ENCODE measurements around the gene AREG. TPM values are rescaled to one million over a fixed set of nuclear protein-coding genes. Genes with fewer than 3 reads are reported as not detected.

The AREG gene
- total RNA-seq, 1 experiment from 2014 or later, result 0.54 TPM

DNA sequence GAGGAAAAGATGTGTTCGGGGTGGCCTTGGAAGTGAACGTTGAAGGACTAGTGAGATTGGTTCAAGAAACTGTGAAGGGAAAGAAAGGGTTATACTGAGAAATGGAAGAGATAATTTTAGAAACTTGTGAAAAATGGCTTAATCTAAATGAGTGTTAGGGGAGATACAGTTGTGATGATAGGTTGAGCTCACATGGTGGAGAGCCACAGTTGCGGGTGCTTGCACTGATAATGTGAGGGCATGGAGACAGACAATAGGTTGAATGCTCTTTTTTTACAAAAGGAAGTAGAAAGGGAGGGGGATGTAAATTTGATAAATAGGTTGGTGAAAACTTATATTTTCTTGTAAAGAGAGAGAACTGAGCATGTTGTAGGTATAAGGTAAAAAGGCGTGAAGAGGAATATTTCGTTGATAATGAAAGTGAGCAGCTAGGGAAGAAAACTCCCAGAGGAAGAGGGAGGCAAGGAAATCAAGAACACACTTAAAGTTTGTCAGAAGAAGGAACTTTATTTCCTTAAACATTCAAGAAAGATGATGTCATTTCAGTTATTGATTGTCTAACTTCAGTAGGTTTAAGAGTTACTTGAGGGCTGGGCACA, 8.2 kb downstream of the AREG start:
- Histone ChIP-seq H3K36me3 (ENCODE audit: control insufficient read depth, insufficient read depth, low read length) (no peaks in the 10 kb centered on the region), H3K27ac (ENCODE audit: low read length) (no peak overlapping the region), H3K4me3 (ENCODE audit: low read depth in 2 of 2, low read length in 2 of 2) (no peak overlapping the region), H3K4me1 (ENCODE audit: control insufficient read depth, insufficient read depth, low read length) (no peaks in the 10 kb centered on the region), H3K27me3 (ENCODE audit: control insufficient read depth, insufficient read depth, low read length) (no peaks in the 10 kb centered on the region), H3K9me3 (ENCODE audit: control insufficient read depth, insufficient read depth, low read depth, low read length) (no peaks in the 10 kb centered on the region)
- no peak for ATAC-seq
- TF ChIP-seq POLR2AphosphoS5 (IDR thresholded peaks at IDR 0.05; ENCODE audit: low read depth, low read length) (no peak), REST (IDR thresholded peaks at IDR 0.05; ENCODE audit: insufficient read depth in 1 of 2, low read depth in 2 of 2, low read length in 1 of 2) (no peak), SIN3A (IDR thresholded peaks at IDR 0.05; ENCODE audit: borderline replicate concordance, insufficient read depth, low read depth, low read length) (no peak), TCF7L2 (IDR thresholded peaks at IDR 0.05; ENCODE audit: low read depth, low read length) (no peak)
- TF ChIP-seq, protein P1, sequence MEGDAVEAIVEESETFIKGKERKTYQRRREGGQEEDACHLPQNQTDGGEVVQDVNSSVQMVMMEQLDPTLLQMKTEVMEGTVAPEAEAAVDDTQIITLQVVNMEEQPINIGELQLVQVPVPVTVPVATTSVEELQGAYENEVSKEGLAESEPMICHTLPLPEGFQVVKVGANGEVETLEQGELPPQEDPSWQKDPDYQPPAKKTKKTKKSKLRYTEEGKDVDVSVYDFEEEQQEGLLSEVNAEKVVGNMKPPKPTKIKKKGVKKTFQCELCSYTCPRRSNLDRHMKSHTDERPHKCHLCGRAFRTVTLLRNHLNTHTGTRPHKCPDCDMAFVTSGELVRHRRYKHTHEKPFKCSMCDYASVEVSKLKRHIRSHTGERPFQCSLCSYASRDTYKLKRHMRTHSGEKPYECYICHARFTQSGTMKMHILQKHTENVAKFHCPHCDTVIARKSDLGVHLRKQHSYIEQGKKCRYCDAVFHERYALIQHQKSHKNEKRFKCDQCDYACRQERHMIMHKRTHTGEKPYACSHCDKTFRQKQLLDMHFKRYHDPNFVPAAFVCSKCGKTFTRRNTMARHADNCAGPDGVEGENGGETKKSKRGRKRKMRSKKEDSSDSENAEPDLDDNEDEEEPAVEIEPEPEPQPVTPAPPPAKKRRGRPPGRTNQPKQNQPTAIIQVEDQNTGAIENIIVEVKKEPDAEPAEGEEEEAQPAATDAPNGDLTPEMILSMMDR (IDR thresholded peaks at IDR 0.05), result no peak
- intact Hi-C loops (cut with micrococcal nuclease; ENCODE audit: unreplicated experiment) (no loop called here), in situ Hi-C loops (cut with HindIII; ENCODE audit: low pct_unique_long_range_greater_than_20kb, low sequenced_read_pairs) (no loop called here)
- DNase-seq (ENCODE audit: low read depth, low spot score), result no peak
- CTCF ChIA-PET, result no interaction called here
- no TSS peak for BruUV-seq (replicated peaks)
- POLR2A ChIA-PET, result no interaction called here

DNA sequence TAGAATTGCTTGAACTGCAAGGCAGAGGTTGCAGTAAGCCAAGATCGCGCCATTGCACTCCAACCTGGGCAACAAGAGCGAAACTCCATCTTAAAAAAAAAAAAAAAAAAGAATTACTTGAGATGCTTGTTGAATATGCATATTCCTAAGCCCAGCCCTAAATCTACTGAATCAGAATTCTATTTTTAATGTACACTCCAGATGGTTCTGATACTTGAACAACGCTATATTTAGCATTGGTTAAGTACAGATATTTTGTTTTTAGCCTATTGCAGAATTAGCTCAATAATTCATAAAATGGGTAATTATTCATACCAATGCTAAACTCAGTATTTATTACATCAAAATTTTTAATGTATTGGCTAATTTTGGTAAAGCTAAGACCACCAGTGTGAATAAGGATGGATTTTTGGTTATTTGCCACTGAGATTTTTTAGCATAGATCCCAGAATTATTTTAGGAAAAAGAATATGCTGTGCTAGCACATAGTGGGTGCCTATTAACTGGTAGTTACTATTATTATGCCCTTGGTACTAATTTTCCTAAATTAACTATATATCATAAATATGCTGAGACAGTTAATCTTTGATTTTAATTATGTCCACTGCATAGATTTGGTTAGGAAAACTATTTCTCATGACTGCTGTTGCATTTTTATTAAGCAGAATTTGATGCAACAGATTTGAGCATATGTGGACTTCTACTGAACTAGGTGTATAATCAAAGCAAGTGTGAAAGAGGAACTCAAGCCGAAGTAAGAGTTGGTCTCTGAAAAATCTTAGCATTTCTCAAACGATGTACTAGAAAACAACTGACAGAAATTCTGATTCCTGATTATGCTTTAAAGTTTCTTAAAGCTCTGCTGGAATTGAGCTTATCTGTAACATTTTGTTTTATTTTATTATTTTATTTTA, 9.2 kb downstream of the AREG start:
- POLR2A ChIA-PET, result no interaction called here
- in situ Hi-C loops (cut with HindIII; ENCODE audit: low pct_unique_long_range_greater_than_20kb, low sequenced_read_pairs), result no loop called here
- H3K4me1 ChIP-seq (ENCODE audit: control insufficient read depth, insufficient read depth, low read length), result no peaks in the 10 kb centered on the region
- H3K36me3 ChIP-seq (ENCODE audit: control insufficient read depth, insufficient read depth, low read length), result no peaks in the 10 kb centered on the region
- no TSS peak for BruUV-seq (replicated peaks)
- H3K27ac ChIP-seq (ENCODE audit: low read length), result no peak overlapping the region
- TF ChIP-seq REST (IDR thresholded peaks at IDR 0.05; ENCODE audit: insufficient read depth in 1 of 2, low read depth in 2 of 2, low read length in 1 of 2) (no peak), SIN3A (IDR thresholded peaks at IDR 0.05; ENCODE audit: borderline replicate concordance, insufficient read depth, low read depth, low read length) (no peak), TCF7L2 (IDR thresholded peaks at IDR 0.05; ENCODE audit: low read depth, low read length) (no peak), POLR2AphosphoS5 (IDR thresholded peaks at IDR 0.05; ENCODE audit: low read depth, low read length) (no peak)
- TF ChIP-seq, protein P1 (IDR thresholded peaks at IDR 0.05), result no peak
- no peak for ATAC-seq
- no peaks in the 10 kb centered on the region for H3K27me3 ChIP-seq (ENCODE audit: control insufficient read depth, insufficient read depth, low read length)
- H3K4me3 ChIP-seq (ENCODE audit: low read depth in 2 of 2, low read length in 2 of 2), result no peak overlapping the region
- intact Hi-C loops (cut with micrococcal nuclease; ENCODE audit: unreplicated experiment), result no loop called here
- no peaks in the 10 kb centered on the region for H3K9me3 ChIP-seq (ENCODE audit: control insufficient read depth, insufficient read depth, low read depth, low read length)
- CTCF ChIA-PET, result no interaction called here
- DNase-seq (ENCODE audit: low read depth, low spot score), result no peak

All from Panc1 (cell line).